Brain microvascular endothelial cell (primary cell): Measurements from ENCODE around the gene ORM2.
"Not testable (repeated sequence)": the region's sequence is repeated elsewhere in the genome, so short reads cannot be mapped to it uniquely, and the experiment has no call there.

Experiments used
- DNase-seq: peaks from one replicate; pipeline ENCODE4 v3.0.0-alpha.2; 2020
- H3K27ac ChIP-seq: fragments of 250-450 bp; sonication (Bioruptor Pico); 2 replicates; pipeline ENCODE4 v1.5.1; 2020; ENCODE audit warnings: mild to moderate bottlenecking, moderate library complexity
- H3K27me3 ChIP-seq: fragments of 250-450 bp; sonication (Bioruptor Pico); replicated peaks from 2 replicates; pipeline ENCODE4 v1.5.1; 2020; ENCODE audit warnings: mild to moderate bottlenecking
- H3K36me3 ChIP-seq: fragments of 250-450 bp; sonication (Bioruptor Pico); replicated peaks from 2 replicates; pipeline ENCODE4 v1.5.1; 2020; ENCODE audit warnings: mild to moderate bottlenecking
- H3K4me3 ChIP-seq: 2 replicates; pipeline ENCODE4 v1.5.1; 2011; ENCODE audit warnings: low read depth, mild to moderate bottlenecking, control low read depth, low read length, moderate library complexity
- CTCF ChIP-seq: IDR thresholded peaks from 2 replicates; pipeline ENCODE4 v1.5.1; 2011; ENCODE audit warnings: low read depth, mild to moderate bottlenecking, moderate library complexity, low read length, control low read depth, inconsistent platforms; ENCODE audit errors: missing control alignments
- in situ Hi-C: cut with HindIII; loops from 2 replicates; pipeline ENCODE4 v1.10.0; 2017; ENCODE audit warnings: low sequenced_read_pairs, low pct_ligation_motif_present

ORM2 gene

GRCh38 chr9:114329625-114330022, at the start of gene ORM2:
Gene ORM2 (plus strand): TSS chr9:114329869. CDS start chr9:114329905, 36 bp downstream.
- H3K36me3 ChIP-seq, H3K27me3 ChIP-seq, H3K4me3 ChIP-seq, in situ Hi-C loops, DNase-seq, H3K27ac ChIP-seq: not testable (repeated sequence)

- in situ Hi-C loops: no loop called here
- Histone ChIP-seq H3K4me3 (no peak overlapping the region), H3K36me3 (no peaks in the 10 kb centered on the region), H3K27ac (no peak overlapping the region), H3K27me3 (no peaks in the 10 kb centered on the region)
- TF ChIP-seq CTCF: no peak
- no peak for DNase-seq
These were observed 48.8 kb upstream of the ORM2 start for GRCh38 chr9:114280636-114281472.

- in situ Hi-C loops: no loop called here
- no peak overlapping the region for H3K4me3 ChIP-seq
- no peak overlapping the region for H3K27ac ChIP-seq
- no peak for TF ChIP-seq CTCF
- no peaks in the 10 kb centered on the region for H3K36me3 ChIP-seq
- H3K27me3 ChIP-seq: no peaks in the 10 kb centered on the region
- no peak for DNase-seq
These were observed 48.1 kb upstream of the ORM2 start for GRCh38 chr9:114281473-114282103.

DNA sequence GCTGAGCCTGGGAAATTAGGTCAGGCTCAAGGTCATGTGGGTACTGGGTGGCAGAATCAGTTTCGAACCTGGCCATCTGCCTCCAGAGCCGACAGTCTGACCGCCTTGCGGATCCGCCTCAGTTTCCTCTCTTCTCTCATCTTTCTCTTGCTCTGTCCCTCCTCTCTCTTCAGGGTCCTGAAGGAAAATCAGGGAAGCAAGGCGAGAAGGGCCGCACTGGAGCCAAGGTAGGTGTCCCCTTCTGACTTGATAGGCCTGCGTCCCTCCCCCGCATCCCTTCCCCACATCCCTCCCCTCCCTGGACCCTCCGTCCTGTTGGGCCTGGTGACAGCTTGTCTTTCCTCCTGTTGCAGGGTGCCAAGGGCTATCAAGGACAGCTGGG, 47.6 kb upstream of the ORM2 start:
- in situ Hi-C loops: no loop called here
- no peak for DNase-seq
- Histone ChIP-seq H3K36me3 (no peaks in the 10 kb centered on the region), H3K27ac (no peak overlapping the region), H3K4me3 (no peak overlapping the region), H3K27me3 (no peaks in the 10 kb centered on the region)
- TF ChIP-seq CTCF: no peak

GRCh38 chr9:114282507-114282906, 47.2 kb upstream of the ORM2 start:
- Histone ChIP-seq H3K36me3 (no peaks in the 10 kb centered on the region), H3K27me3 (no peaks in the 10 kb centered on the region), H3K27ac (no peak overlapping the region), H3K4me3 (no peak overlapping the region)
- DNase-seq: no peak
- in situ Hi-C loops: no loop called here
- no peak for TF ChIP-seq CTCF

DNA sequence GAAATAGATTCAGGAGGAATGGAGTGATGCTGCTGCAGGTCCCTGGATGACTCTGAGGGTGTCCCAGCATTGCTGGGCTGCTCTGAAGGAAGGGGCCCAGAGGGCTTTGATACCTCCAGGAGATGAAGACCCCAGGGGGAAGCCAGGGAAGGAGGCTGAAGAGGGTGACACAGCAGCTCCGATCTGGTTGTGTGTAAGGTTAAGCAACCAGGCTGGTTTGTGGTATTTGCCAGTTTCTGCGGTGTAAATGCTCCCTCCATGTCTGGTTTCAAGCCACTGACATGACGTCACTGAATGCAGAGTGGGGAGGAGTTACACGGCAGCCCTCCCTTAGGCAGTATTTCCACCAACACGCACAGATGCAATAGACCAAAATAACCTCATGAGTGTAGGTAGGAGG, 46.7 kb upstream of the ORM2 start:
- H3K36me3 ChIP-seq: no peaks in the 10 kb centered on the region
- in situ Hi-C loops: no loop called here
- no peak for TF ChIP-seq CTCF
- DNase-seq: peak; percentile 59
- H3K27me3 ChIP-seq: no peaks in the 10 kb centered on the region
- no peak overlapping the region for H3K27ac ChIP-seq
- H3K4me3 ChIP-seq: no peak overlapping the region
